Kidney glomerular epithelial cell (primary cell): Measurements from ENCODE around the gene TMEM80.
"Not testable (repeated sequence)": the region's sequence is repeated elsewhere in the genome, so short reads cannot be mapped to it uniquely, and the experiment has no call there.

ENCODE experiments used
- DNase-seq: peaks from one replicate; lab custom pipeline; 2025; lab: John Stamatoyannopoulos, UW

The TMEM80 gene

DNA sequence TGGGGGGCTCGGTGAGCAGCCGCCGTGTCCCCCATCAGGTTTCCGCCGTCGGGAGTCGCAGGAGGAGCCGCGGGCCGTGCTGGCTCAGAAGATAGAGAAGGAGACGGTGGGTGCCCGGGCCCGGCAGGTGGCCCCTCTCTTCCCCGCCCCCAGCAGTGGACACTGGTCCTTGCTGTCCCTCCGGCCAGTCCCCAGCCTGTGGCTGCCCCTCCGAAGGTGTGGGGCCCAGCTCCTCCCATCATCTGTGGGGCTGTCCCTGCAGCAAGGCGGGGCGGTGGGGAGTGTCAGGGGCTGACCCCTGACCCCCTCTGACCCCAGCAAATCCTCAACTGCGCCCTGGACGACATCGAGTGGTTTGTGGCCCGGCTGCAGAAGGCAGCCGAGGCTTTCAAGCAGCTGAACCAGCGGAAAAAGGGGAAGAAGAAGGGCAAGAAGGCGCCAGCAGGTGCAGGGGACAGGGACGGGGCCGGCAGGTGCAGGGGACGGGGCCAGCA lies 25.7 kb downstream of the TMEM80 start:
- no peak for DNase-seq

DNA sequence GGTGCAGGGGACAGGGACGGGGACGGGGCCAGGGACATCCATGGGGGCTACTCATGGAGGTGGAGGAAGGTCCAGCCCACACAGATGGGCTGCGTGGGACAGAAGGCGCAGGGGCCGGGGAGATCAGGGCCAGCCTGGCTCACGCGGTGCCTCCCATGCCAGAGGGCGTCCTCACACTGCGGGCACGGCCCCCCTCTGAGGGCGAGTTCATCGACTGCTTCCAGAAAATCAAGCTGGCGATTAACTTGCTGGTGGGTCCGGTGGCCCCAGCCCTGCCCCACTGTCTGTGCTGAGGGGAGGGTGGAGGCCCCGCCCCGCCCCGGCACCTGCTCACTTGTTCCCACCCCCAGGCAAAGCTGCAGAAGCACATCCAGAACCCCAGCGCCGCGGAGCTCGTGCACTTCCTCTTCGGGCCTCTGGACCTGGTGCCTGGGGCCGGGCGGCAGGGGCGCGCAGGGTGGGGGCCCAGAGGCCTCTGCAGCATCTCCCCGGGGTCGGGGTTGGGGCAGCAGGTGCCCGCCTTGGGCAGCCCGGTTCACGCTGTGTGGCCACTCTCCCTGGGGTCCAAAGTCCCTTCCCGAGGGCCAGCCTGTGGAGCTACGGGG lies 26.2 kb downstream of the TMEM80 start:
- no peak for DNase-seq

DNA sequence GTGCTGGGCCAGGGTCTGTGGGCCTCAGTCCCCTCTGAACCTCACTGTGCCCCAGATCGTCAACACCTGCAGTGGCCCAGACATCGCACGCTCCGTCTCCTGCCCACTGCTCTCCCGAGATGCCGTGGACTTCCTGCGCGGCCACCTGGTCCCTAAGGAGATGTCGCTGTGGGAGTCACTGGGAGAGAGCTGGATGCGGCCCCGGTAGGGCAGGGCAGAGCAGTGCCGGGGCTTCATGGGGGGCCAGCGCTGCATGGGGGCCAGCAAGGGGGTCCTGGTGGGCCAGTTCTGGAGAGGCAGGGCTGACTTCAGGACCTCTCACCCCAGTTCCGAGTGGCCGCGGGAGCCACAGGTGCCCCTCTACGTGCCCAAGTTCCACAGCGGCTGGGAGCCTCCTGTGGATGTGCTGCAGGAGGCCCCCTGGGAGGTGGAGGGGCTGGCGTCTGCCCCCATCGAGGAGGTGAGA lies 26.8 kb downstream of the TMEM80 start:
- DNase-seq = no peak

DNA sequence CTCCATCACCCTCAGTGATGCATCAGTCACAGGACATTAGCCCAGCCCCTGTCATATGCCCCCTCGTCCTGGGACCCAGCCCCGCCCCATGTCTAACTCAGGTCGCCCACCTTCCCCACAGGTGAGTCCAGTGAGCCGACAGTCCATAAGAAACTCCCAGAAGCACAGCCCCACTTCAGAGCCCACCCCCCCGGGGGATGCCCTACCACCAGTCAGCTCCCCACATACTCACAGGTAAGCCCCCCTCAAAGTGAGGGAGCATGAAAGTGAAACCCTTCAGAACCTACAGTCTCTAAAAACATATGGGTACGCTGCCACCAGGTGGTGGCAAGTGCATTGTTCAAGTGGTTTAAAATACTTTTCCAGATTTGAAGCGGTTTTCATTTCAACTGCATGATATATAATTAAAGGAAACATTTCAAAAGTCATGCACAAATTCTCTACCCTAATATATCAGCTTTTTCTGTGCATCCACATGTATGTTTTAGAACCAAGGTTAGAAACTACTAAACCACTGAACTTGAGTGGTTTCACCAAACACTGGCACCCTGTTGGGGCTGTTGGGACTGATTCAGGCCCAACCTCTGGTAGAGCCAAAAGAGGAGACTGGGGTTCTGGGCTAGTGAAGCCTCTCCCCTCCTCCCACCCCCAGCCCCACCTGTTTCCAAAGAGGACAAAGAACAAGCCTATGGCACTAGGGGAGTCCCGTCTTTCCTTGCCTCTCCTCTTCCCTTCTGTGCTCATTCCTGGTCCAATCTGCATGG lies 27.7 kb downstream of the TMEM80 start:
- peak; percentile 17 for DNase-seq

DNA sequence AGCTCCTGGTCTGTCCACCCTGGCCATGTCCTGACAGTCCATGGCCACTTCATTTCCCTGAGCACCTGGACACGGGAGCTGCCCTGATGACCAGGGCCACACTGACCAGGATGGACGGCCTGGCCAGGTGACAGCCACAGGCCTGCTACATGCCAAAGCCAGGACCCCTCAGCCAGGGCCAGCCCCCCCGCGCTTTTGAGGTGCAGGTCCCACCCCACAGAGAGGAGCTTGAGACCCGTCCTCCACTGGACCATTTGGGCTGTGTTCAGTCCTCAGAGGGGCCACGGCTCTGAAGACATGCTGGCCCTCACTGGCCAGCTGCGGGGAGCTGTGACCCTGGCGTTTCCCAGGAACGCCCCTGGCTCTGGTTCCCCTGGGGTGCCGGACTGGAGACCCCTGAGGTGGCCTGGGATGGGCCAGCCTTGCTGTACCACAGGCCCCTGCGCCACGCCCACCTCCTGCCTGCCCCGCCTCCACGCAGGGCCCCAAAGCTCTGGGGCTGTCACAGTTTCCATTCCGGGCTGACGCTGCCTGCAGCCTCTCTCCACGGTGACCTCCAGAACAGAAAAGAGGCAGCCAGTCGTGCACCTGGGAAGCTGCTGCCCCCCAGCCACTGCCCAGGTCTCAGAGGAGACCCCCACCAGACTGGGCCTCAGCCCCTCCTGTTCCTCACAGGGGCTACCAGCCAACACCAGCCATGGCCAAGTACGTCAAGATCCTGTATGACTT lies 28.6 kb downstream of the TMEM80 start:
- no peak for DNase-seq

DNA sequence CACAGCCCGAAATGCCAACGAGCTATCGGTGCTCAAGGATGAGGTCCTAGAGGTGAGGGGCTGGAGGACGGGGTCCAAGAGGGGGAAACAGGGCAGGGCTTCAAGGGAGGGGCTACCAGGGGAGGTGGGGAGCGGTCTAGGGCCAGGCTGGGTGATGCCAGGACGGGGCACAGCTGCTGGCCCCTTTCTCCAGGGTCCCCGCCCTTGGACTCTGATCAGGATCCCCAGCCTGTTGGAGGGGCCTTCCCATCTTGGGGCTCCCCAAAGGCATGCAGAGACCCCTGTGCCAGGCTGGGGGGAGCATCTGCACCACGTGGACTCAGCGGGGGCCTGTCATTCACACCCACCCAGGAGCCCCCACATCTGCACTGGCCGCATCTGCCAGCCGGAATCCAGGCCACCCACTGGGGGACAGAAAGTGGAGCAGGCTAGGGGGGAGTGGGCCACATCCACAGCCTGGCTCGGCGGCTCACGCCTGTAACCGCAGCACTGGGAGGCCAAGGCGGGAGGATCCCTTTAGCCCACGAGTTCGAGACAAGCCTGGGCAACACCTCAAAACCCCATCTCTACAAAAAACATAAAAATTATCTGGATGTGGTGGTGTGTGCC lies 29.3 kb downstream of the TMEM80 start:
- DNase-seq = no peak

DNA sequence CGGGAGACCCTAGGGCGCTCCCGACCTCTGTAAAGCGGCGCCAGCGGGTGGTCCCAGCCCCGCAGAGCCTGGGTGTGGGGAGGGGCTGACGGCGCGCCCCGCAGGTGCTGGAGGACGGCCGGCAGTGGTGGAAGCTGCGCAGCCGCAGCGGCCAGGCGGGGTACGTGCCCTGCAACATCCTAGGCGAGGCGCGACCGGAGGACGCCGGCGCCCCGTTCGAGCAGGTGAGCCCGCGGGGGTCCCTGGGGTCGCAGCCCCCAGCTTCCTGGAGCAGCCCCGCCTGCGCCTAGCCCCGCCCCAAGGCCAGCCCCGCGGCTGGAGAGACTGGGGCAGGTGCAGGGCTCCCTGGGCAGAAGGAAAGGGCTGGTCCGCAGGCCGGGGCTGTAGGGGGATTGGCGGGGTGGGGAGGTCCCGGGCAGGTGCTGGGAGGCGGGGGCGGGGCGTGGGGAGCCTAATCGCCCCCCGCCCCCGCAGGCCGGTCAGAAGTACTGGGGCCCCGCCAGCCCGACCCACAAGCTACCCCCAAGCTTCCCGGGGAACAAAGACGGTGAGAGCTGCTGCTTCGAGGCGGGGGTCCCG lies 30.1 kb downstream of the TMEM80 start:
- no peak for DNase-seq

DNA sequence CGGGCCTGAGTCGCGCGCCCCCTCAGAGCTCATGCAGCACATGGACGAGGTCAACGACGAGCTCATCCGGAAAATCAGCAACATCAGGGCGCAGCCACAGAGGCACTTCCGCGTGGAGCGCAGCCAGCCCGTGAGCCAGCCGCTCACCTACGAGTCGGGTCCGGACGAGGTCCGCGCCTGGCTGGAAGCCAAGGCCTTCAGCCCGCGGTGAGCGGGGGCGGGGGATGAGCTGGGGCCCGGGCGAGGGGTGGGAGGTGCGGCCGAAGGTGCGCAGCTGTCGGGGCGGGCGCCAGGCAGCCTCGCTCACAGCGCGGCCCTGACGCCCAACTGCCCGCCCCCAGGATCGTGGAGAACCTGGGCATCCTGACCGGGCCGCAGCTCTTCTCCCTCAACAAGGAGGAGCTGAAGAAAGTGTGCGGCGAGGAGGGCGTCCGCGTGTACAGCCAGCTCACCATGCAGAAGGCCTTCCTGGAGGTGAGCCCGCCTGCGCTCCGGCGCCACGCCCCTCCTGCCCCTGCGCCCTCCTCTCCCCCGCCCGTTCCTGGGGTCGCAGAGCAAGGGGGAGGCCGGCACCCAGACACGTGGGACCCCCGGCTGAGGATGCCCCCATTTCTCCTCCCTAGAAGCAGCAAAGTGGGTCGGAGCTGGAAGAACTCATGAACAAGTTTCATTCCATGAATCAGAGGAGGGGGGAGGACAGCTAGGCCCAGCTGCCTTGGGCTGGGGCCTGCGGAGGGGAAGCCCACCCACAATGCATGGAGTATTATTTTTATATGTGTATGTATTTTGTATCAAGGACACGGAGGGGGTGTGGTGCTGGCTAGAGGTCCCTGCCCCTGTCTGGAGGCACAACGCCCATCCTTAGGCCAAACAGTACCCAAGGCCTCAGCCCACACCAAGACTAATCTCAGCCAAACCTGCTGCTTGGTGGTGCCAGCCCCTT lies 30.9 kb downstream of the TMEM80 start:
- DNase-seq = no peak

DNA sequence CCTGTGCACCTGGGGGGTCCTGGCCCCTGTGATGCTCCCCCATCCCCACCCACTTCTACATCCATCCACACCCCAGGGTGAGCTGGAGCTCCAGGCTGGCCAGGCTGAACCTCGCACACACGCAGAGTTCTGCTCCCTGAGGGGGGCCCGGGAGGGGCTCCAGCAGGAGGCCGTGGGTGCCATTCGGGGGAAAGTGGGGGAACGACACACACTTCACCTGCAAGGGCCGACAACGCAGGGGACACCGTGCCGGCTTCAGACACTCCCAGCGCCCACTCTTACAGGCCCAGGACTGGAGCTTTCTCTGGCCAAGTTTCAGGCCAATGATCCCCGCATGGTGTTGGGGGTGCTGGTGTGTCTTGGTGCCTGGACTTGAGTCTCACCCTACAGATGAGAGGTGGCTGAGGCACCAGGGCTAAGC lies 31.7 kb downstream of the TMEM80 start:
- no peak for DNase-seq

DNA sequence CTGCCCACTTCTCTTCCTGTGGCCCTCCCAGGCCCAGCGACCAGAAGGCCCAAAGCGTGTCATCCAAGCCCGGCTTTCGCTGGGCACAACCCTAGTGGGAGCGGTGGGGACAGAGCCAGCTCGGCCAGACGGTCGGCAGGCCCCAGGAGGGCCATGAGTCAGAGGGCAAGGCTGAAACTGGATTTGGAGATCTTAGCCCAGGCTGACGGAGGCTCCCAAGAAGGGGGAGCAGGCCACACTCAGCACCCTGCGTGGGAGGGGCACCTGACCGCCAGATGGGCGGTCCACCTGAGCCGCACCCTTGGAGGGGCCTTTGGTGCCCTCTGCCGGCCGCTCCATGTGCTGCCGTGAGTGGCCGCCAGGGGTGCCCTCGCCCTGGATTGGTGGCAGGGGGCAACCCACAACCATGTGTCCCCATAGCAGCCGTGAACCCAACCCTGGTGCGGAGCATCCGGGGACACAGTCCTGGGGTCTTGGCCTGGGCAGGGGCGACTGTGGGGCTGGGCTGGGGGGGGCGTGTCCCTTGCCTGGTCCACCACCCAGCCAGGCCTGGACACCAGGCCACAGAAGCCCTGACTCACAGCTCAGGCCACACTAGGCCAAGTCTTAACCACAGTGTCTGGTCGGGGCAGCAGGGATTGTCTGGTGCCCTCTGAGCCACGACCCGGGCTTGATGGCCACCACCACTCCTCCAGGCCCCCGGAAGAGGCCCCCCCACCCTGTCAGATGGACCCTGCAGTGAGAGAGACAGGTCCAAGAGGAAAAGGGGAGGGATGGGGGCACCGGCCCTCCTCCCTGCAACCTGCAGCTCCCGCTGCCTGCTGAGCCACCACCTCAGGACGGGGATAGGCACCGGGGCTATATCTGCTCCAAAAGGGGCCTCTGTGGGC lies 32.5 kb downstream of the TMEM80 start:
- DNase-seq = peak; percentile 89

DNA sequence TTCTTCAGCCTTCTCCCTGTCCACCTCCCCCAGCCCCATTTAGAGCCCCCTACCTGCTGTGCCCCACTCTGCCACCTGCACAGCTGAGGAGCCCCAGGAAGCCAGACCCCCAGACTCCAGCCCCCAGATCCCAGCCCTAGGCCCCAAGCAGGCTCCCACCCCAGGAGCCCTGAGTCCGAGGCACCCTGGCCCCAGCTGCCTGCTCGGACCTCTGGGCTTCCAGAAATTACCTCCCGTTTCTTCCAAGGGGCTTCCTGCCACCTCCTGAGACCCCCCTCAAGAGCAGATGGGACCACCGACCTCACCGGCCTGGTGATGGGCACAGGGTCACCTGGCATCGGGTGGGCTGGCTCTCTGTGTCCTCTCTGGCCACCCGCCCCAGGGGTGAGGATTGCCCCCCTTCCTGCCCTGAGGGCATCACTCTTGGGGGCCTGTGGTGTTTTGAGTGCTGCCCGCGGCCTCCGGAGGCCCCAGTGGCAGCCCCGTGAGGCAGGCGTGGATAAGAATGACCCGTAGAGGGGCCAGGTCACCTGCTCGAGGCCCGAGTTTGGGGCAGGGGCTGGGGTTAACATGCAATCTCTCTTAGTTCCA lies 33.4 kb downstream of the TMEM80 start:
- no peak for DNase-seq

DNA sequence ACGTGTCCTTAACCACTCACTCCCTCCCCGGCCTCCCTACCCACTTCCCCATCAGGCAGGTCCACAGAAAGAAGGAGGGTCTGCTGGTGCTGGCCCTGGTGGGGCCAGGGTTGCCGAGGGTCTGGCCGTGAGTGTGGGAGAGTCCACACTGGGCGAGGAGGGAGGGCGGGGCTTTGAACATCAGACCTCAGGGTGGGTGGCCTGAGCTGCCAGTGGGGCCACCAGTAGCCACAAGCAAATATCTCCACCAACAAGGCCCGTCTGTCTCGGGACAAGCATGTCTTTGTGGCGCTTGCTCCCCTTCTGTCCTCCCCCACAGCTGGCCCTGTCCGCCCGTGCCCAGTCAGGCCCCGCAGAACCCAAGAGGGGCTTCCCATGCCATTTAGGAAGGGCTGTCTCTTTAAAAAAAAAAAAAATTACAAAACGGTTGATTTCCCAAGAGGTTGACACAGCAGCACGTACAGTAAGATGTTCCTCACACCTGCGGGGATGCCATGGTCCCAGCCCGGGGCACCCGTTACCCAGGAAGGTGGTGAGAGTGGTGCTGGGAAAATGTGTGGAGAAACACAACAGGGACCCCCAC lies 34.0 kb downstream of the TMEM80 start:
- no peak for DNase-seq

DNA sequence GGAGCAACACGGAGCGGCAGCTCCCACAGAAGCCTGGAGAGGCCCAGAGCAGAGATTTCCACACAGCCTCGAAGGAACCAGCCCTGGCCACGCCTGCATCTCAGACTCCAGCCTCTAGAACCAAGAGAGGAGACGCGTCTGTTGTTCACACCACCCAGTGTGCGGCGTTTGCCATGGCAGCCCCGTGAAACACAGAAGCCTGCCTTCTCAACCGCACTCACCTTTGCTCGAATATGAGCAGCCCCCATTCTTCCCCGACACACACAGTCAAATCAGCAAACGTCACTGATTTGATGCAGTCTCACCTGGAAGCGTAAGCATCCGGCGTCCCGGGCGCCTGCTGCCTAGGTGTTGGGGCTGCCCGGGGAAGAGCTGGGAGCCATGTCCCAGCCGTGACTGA lies 37.5 kb downstream of the TMEM80 start:
- no peak for DNase-seq

DNA sequence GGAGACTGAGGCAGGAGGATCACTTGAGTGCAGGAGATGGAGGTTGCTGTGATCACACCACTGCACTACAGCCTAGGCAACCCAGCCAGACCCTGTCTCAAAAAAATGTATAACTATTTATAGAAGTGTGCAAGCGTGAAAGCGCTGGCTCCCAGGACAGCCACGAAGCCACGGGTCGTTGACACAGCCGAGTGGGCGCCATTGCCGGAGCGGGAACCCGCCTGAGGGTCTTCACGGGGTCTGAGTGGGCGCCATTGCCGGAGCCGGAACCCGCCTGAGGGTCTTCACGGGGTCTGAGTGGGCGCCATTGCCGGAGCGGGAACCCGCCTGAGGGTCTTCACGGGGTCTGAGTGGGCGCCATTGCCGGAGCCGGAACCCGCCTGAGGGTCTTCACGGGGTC lies 38.9 kb downstream of the TMEM80 start:
- DNase-seq = not testable (repeated sequence)

DNA sequence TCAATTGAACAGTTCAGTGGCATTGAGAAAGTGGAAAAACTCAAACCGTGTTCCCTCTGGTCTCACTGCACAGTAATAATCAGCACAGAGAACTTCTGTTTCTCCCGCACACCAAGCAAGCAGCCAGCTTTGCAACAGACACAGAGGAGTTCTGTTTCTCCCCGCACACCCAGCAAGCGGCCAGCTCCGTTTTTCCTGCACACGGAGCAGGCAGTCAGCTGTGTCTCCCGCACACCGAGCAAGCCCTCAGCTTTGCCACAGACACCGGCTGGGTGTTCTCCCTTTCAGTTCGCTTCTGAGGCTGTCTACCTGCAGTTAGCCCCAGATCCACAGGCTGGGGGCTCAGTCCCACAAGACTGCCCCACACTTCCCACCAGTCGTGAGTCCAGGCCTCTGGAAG lies 41.8 kb downstream of the TMEM80 start:
- DNase-seq = no peak

DNA sequence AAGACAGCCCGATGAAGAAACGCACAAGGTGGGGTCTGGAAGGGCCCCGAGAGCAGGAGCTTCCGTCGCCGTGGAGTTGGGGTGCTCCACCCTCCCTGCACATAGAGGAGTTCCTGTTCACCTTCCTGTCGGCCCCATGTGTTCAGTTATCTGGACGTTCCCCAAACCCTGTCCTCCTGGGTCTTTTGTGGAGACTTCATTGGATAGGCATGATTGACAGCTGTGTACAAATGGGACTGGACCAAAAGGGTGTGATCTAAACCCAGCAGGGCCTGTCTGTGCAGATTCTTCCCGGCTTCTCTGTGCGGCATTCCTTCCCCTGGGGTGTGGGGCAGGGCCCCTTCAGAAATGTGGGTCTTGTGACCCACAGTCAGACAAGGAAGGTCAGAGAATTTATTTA lies 42.3 kb downstream of the TMEM80 start:
- DNase-seq = not testable (repeated sequence)

DNA sequence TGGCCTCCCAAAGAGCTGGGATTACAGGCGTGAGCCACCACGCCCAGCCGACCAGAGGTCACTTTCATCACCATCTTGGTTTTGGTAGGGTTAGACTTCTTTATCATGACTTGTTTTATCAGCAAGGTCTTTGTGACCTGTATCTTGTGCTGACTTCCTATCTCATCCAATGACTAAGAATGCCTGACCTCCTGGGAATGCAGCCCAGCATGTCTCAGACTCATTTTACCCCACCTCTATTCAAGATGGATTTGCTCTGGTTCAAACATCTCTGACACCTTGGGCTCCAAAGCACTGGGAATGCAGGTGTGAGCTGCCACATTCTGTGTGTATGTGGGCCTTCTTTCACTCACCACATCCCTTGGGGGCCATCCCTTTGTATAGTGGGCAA lies 46.5 kb downstream of the TMEM80 start:
- no peak for DNase-seq

DNA sequence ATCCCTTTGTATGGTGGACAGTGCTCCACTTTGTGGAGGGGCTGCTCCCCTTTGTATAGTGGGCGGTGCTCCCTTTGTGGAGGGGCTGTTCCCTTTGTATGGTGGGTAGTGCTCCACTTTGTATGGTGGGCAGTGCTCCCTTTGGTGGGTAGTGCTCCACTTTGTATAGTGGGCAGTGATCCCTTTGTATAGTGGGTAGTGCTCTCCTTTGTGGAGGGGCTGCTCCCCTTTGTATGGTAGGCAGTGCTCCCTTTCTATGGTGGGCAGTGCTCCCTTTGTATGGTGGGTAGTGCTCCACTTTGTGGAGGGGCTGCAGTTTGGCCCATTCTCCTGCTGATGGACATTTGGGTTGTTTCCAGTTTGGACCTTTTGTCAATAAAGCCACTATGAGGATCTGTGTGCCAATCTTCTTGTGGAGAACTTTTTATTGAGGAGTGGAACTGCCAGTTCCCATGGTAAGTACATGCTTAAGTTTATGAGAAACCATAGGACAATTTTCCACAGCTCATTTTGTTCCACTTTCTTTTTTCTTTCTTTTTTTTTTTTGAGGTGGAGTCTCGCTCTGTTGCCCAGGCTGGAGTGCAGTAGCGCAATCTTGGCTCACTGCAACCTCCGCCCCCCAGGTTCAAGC lies 47.1 kb downstream of the TMEM80 start:
- no peak for DNase-seq

DNA sequence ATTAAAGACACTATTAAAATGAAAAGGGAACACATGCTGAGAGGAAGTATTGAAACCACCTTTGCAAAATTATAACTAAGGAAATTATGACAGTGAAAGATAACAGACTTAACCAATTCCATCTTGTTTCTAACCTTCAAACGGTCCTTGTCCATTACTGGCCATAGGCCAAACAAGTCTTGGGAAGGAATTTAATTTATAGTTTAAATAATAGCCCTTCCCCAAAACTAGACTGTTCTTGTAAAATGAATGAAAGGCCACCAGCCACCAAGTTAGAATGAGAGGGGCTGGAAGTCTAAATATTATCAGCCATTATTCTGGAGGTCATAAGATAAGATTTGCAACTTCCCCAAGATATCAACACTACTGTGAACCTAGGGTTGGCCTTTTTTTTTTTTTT lies 49.8 kb downstream of the TMEM80 start:
- no peak for DNase-seq
